ENCODE data around the gene DRD4.

DNA sequence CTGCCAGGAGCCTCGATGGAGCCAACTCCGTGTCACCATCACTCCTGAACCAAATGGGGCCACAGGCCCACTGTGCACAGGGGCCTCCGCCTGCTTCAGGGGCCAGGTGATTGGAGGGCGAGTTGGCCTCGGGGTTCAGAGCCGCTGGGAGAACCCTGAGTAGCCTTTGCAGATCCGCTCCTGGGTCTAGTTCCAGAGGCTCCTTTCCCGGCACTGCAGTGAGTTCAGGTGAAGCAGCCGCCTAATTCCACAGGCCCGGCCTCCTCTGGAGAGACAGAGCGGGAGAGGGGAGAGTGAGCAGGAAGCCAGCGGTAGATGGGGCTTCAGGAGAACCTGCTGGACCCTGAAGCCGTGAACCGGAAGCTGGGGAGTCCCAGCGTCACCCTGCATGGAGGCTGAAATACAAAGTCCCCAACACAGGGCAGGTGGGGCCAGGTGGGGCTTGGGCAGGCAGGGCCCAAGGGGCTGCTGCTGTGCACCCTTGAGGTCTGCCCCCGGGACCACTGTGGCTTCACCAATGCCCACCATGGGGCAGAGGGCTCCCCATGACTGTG, 22.5 kb downstream of the DRD4 start:
- TF ChIP-seq SP1 (IDR thresholded peaks at IDR 0.05) (no peak), FOXM1 (IDR thresholded peaks at IDR 0.05; ENCODE audit: borderline replicate concordance) (no peak), FOXA1 (IDR thresholded peaks at IDR 0.05) (no peak)
